GM10266 (cell line): ENCODE measurements around the gene DNMT1.

ENCODE experiments used
- DNase-seq: peaks from one replicate; pipeline ENCODE4 v3.0.0; 2012; ENCODE audit errors: extremely low spot score
- TF ChIP-seq, protein P1 (sequence below): IDR thresholded peaks from 2 replicates; pipeline ENCODE4 v1.5.1; 2012; ENCODE audit warnings: mild to moderate bottlenecking, low read depth; ENCODE audit not compliant: control insufficient read depth, insufficient read depth; ENCODE audit errors: missing control alignments

Gene DNMT1

DNA sequence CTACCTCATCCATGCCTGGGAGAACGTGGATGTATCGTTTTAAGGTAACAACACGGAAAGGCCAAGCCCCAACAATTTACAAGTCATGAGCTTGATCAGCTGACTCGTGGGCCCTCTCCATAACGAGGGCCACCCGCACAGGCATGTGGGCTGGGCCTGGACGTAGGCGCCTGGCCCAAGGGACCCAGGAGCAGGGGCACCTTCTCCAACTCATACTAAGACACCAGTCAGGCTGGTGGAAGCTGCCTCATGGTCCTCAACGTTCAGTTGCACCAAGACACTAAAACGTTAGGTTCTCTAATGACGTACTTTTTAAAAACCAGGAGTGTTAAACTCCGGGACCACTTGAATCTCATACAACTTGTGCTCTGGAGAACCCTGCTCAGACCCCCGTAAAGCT lies 53.3 kb downstream of the DNMT1 start:
- DNase-seq, result no peak
- TF ChIP-seq, protein P1, sequence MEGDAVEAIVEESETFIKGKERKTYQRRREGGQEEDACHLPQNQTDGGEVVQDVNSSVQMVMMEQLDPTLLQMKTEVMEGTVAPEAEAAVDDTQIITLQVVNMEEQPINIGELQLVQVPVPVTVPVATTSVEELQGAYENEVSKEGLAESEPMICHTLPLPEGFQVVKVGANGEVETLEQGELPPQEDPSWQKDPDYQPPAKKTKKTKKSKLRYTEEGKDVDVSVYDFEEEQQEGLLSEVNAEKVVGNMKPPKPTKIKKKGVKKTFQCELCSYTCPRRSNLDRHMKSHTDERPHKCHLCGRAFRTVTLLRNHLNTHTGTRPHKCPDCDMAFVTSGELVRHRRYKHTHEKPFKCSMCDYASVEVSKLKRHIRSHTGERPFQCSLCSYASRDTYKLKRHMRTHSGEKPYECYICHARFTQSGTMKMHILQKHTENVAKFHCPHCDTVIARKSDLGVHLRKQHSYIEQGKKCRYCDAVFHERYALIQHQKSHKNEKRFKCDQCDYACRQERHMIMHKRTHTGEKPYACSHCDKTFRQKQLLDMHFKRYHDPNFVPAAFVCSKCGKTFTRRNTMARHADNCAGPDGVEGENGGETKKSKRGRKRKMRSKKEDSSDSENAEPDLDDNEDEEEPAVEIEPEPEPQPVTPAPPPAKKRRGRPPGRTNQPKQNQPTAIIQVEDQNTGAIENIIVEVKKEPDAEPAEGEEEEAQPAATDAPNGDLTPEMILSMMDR, result no peak

DNA sequence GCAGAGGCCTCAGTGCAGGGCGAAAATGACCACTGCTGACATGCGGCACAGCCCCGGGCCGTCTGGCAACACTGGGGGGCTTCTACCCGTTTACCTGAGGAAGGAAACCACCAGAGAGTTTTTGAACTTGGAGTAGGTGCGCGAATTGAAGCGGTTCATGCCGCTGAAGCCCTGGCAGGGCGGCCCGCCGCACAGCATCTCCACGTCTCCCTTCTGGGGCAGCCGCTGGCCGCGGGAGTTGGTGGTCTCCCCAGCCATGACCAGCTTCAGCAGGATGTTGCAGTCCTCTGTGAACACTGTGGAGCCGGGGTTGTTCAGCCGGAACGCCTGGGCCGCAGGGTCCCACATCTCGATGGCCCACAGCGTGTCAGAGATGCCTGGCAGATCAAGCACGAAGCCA lies 54.8 kb downstream of the DNMT1 start:
- TF ChIP-seq, protein P1, result no peak
- no peak for DNase-seq

DNA sequence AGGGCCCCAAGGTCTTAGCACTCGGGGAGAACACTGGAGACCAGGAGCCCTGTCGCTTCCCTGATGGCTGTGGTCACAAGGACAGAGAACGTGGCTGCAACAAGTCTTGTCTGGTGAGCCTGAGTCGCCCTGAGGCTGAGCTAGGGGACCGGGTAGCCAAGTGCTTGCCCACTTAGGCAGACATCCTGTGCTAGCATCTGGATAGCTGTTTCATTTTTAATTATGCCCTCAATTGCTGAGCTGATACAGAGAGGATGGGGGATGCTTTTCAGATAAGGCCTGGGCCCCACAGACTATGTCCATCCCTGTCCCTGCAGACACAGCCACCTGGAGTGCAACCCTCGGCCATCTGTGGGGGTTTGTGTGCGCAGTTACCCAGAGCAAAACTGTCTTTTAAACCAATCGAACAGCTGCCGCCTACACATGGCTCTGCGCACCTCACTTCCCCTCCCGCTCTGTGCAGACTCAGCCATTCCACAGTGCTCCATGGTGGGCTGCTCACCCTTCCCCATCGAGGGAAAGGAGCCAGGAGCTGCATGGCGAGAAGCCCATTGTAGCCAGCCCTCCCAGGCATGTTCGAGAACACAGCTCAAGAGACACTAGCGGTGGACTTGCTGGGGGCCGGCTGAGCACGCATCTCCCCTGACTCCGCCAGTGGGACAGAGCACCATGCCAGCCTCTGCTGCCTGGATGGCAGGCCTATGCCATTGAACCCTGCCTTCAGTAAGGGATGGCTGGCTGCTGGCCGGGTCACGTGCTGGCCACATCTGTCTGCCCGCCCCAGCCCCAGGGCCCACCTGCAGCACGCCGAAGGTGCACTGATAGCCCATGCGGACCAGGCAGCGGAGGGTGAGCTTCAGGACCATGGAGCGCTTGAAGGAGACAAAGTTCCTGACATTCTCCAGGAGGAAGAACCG lies 55.6 kb downstream of the DNMT1 start:
- TF ChIP-seq, protein P1, result no peak
- no peak for DNase-seq

DNA sequence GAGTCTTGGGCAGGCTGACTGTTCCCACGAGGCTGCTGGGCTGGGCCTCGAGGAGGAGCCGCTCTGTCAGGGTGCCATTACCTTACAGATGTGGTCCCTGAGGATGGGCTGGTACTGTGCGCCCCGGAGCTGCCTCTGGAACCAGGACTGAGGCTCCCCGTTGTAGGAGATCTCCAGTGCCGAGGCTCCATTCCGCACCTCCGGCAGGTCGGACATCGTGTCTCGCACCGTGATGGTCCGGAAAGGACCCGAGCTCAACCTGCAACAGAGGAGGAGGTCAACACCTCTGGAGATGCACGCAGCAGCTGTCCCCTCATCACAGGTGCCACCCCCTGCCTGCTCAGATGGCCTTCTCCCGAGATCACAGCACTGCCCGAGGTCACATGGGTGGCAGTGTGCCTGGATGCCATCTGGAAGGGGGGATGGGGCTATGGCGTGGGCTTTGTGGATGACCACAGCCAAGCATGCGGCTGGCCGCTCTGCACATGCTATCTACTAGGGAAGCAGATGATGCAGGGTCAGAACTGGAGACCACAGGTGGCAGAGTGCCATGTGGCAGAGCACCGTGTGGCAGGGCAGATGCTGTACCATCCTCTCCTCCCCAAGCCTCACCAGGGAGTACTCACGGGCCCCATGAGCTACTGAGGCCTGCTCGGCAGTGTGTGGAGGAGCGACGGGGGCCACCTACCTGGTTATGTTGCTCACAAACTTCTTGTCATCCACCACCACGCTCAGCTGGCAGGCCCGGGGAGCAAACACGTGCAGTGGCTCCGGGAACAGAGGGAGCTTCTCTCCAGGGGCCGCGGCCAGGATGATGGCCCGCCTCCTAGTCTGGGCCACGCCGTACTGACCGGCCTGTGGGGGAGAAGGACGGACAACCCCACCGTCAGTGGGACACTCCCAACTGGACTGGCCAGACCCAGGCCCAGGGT lies 56.7 kb downstream of the DNMT1 start:
- no peak for DNase-seq
- TF ChIP-seq, protein P1, result no peak

DNA sequence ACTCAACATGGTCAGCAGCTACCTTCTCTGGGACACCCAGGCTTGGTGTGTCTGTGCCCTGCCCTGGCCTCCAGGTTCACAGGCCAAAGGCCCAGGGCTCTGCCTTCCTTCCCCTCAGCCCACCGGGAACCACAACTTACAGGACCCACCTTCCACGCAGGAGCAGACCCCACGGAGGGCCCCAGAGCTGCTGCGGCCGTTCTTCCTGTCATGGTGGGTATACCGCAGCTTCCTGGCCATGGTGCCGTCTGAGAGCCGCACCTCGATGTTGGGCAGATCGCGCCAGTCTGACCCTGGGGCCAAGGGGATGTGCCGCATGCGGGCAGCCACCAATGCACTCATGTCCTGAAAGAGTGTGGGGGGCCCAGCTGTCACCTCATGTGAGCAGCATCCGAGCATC lies 57.8 kb downstream of the DNMT1 start:
- TF ChIP-seq, protein P1, result no peak
- no peak for DNase-seq

DNA sequence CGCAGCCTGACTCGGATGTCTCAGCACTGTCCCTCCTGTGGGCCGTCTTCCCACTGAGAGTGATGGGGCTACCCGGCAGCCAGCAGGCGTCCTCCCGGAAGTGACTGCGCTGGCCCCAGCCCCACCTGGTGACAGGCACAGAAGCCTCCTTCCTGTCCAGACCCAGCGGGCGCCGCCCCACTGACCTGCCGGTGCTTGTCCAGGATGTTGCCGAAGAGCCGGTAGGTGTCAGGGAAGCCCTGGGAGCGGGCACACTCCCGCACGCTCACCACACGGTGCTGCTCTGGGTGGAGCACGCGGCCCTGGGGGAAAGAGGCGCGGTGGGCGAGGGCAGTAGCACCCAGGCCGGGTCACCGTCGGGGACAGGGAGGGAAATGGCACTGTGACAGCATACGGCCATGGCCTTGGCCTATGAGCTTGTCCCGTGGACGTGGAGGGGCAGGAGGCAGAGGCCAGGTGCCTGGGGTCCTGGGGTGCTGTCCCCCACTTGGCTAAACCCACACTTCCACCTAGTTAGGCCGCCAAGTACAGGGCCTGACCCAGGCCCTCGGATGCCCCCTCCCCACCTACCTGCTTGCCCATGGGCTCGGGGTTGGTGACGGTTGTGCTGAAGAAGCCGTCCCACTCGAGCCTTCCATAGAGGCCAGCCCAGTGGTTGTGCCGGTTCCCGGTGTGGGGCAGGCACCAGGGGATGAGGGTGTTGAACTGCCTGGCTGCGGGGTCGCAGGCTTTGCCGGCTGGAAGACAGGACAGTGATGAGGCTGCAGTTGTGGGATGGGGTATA lies 59.0 kb downstream of the DNMT1 start:
- TF ChIP-seq, protein P1, result no peak
- no peak for DNase-seq
